ENCODE data around the gene ZNF652.
"Not testable (repeated sequence)": the region's sequence is repeated elsewhere in the genome, so short reads cannot be mapped to it uniquely, and the experiment has no call there.

GRCh38 chr17:49365126-49365525 lies 3.1 kb upstream of the ZNF652 start:
- TF ChIP-seq, protein P1, sequence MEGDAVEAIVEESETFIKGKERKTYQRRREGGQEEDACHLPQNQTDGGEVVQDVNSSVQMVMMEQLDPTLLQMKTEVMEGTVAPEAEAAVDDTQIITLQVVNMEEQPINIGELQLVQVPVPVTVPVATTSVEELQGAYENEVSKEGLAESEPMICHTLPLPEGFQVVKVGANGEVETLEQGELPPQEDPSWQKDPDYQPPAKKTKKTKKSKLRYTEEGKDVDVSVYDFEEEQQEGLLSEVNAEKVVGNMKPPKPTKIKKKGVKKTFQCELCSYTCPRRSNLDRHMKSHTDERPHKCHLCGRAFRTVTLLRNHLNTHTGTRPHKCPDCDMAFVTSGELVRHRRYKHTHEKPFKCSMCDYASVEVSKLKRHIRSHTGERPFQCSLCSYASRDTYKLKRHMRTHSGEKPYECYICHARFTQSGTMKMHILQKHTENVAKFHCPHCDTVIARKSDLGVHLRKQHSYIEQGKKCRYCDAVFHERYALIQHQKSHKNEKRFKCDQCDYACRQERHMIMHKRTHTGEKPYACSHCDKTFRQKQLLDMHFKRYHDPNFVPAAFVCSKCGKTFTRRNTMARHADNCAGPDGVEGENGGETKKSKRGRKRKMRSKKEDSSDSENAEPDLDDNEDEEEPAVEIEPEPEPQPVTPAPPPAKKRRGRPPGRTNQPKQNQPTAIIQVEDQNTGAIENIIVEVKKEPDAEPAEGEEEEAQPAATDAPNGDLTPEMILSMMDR (IDR thresholded peaks at IDR 0.05; ENCODE audit: low read depth, low read length): not testable (repeated sequence)
- TF ChIP-seq EZH2phosphoT487 (IDR thresholded peaks at IDR 0.05; ENCODE audit: low read depth): not testable (repeated sequence)

Measured in OCI-LY3 (cell line).